GM23248 (cell line): ENCODE results near the gene ZNF554. TPM values are rescaled to one million over a fixed set of nuclear protein-coding genes. Genes with fewer than 3 reads are reported as not detected.

Experiments
- DNase-seq: peaks from one replicate; pipeline ENCODE4 v3.0.0-alpha.2; 2015
- H2AFZ ChIP-seq: fragments of 200-600 bp; sonication (generic); 2 replicates; pipeline ENCODE4 v1.6.1; 2016; ENCODE audit warnings: antibody characterized with exemption
- H3F3A ChIP-seq: fragments of 200-600 bp; sonication (generic); 2 replicates; pipeline ENCODE4 v1.6.1; 2016; ENCODE audit warnings: mild to moderate bottlenecking, antibody characterized with exemption, mixed run types; ENCODE audit not compliant: insufficient read depth
- H3K27ac ChIP-seq: fragments of 200-600 bp; sonication (generic); 2 replicates; pipeline ENCODE4 v1.5.1; 2016; ENCODE audit warnings: mild to moderate bottlenecking
- H3K27me3 ChIP-seq: fragments of 200-600 bp; sonication (generic); replicated peaks from 2 replicates; pipeline ENCODE4 v1.6.1; 2016; ENCODE audit warnings: mild to moderate bottlenecking; ENCODE audit not compliant: insufficient read depth
- H3K36me3 ChIP-seq: fragments of 200-600 bp; sonication (generic); 2 replicates; pipeline ENCODE4 v1.6.1; 2016; ENCODE audit warnings: low read depth, mild to moderate bottlenecking
- H3K4me1 ChIP-seq: fragments of 200-600 bp; sonication (generic); 2 replicates; pipeline ENCODE4 v1.6.1; 2016; ENCODE audit warnings: mild to moderate bottlenecking; ENCODE audit not compliant: insufficient read depth
- H3K4me2 ChIP-seq: fragments of 200-600 bp; sonication (generic); one replicate; pipeline ENCODE4 v1.6.1; 2016; ENCODE audit warnings: mild to moderate bottlenecking; ENCODE audit not compliant: unreplicated experiment
- H3K4me3 ChIP-seq: fragments of 200-600 bp; sonication (generic); 2 replicates; pipeline ENCODE4 v1.5.1; 2016; ENCODE audit warnings: mild to moderate bottlenecking
- H3K79me2 ChIP-seq: fragments of 200-600 bp; sonication (generic); 2 replicates; pipeline ENCODE4 v1.6.1; 2016; ENCODE audit warnings: mild to moderate bottlenecking; ENCODE audit not compliant: insufficient read depth
- H3K9ac ChIP-seq: fragments of 200-600 bp; sonication (generic); 2 replicates; pipeline ENCODE4 v1.6.1; 2016; ENCODE audit warnings: mild to moderate bottlenecking
- H3K9me2 ChIP-seq: fragments of 200-600 bp; sonication (generic); 2 replicates; pipeline ENCODE4 v1.6.1; 2016; ENCODE audit warnings: mixed run types, mild to moderate bottlenecking, moderate library complexity; ENCODE audit not compliant: insufficient read depth
- H3K9me3 ChIP-seq: fragments of 200-600 bp; sonication (generic); one replicate; pipeline ENCODE4 v1.6.1; 2017; ENCODE audit warnings: low read depth
- H4K20me1 ChIP-seq: fragments of 200-600 bp; sonication (generic); 2 replicates; pipeline ENCODE4 v1.6.0; 2016; ENCODE audit not compliant: insufficient read depth
- EZH2 ChIP-seq: fragments of 200-600 bp; sonication (generic); IDR thresholded peaks from 2 replicates; pipeline ENCODE4 v1.6.1; 2018; ENCODE audit warnings: antibody characterized with exemption, mild to moderate bottlenecking; ENCODE audit not compliant: insufficient read depth, poor library complexity, severe bottlenecking
- EZH2phosphoT487 ChIP-seq: fragments of 200-600 bp; sonication (generic); IDR thresholded peaks from 2 replicates; pipeline ENCODE4 v1.6.1; 2018; ENCODE audit warnings: antibody characterized with exemption, moderate library complexity, mild to moderate bottlenecking, low read depth; ENCODE audit not compliant: insufficient read depth
- WGBS, 2 experiments: methylation state at CpG; one replicate each; pipeline ENCODE4 v1.1.6; 2015 to 2017; ENCODE audit warnings: low lambda C conversion rate in 2 of 2, low coverage in 1 of 2; ENCODE audit errors: missing lambda C conversion rate in 2 of 2; 5-methylcytosine and 5-hydroxymethylcytosine counted together
- in situ Hi-C: fragments of 300-500 bp; cut with MboI; formaldehyde crosslinking; loops from 2 replicates; pipeline ENCODE4 v1.15.0; 2020
- polyA plus RNA-seq: library from polyadenylated mRNA; unstranded; fragments of >200 nt; fragmentation: Nextera tagmentation; extraction: Ambion mirVana; gene quantifications from 2 replicates; pipeline ENCODE4 v1.2.1, GENCODE V29; 2016
- total RNA-seq: library from RNA; depleted of rRNA; stranded (reverse); fragments of >200 nt; shearing (Covaris generic); gene quantifications from 2 replicates; pipeline ENCODE4 v1.2.3, GENCODE V29; 2014

ZNF554 gene
- total and polyA plus RNA-seq, 2 experiments from 2014 or later = 1.4 to 2.9 TPM

GRCh38 chr19:2812414-2813234, 7.0 kb upstream of the ZNF554 start:
- Histone ChIP-seq H2AFZ (no peak overlapping the region), H4K20me1 (no peaks in the 10 kb centered on the region), H3K4me1 (no peaks in the 10 kb centered on the region), H3K27ac (no peak overlapping the region), H3K9me3 (no peaks in the 10 kb centered on the region), H3K27me3 (no peaks in the 10 kb centered on the region), H3K36me3 (no peaks in the 10 kb centered on the region; the same call in 1 of the 2 replicates), H3K4me2 (no peak overlapping the region), H3K9ac (no peak overlapping the region), H3K79me2 (no peaks in the 10 kb centered on the region), H3F3A (no peaks in the 10 kb centered on the region), H3K4me3 (no peak overlapping the region), H3K9me2 (no peaks in the 10 kb centered on the region)
- no peak for DNase-seq
- in situ Hi-C loops = no loop called here
- TF ChIP-seq EZH2 = no peak
- TF ChIP-seq EZH2phosphoT487 = no peak
- 94 to 95% methylated on average over 30 to 32 of the region's 37 CpGs for WGBS, 2 experiments

- Histone ChIP-seq H3F3A (no peaks in the 10 kb centered on the region), H3K4me3 (no peak overlapping the region), H2AFZ (no peak overlapping the region), H3K9me2 (no peaks in the 10 kb centered on the region), H3K4me2 (no peak overlapping the region), H3K27ac (no peak overlapping the region), H3K79me2 (no peaks in the 10 kb centered on the region), H3K4me1 (no peaks in the 10 kb centered on the region), H3K9me3 (no peaks in the 10 kb centered on the region), H3K36me3 (no peaks in the 10 kb centered on the region; the same call in 1 of the 2 replicates), H3K9ac (no peak overlapping the region), H4K20me1 (no peaks in the 10 kb centered on the region), H3K27me3 (no peaks in the 10 kb centered on the region)
- TF ChIP-seq EZH2phosphoT487 (no peak), EZH2 (no peak)
- 89 to 90% methylated on average over 29 to 33 of the region's 35 CpGs for WGBS, 2 experiments
- no peak for DNase-seq
- in situ Hi-C loops = no loop called here
Observed at GRCh38 chr19:2813235-2814160, 6.2 kb upstream of the ZNF554 start.

- H3K9me3 ChIP-seq = no peaks in the 10 kb centered on the region
- TF ChIP-seq EZH2phosphoT487 = no peak
- TF ChIP-seq EZH2 = no peak
- no peaks in the 10 kb centered on the region for H3F3A ChIP-seq
- no peak overlapping the region for H2AFZ ChIP-seq
- no peaks in the 10 kb centered on the region for H3K4me1 ChIP-seq
- no peak overlapping the region for H3K27ac ChIP-seq
- no peaks in the 10 kb centered on the region for H3K79me2 ChIP-seq
- in situ Hi-C loops = no loop called here
- H3K9ac ChIP-seq = no peak overlapping the region
- no peaks in the 10 kb centered on the region for H3K27me3 ChIP-seq
- no peaks in the 10 kb centered on the region for H3K9me2 ChIP-seq
- 86 to 90% methylated on average over 11 of the region's 11 CpGs for WGBS, 2 experiments
- H4K20me1 ChIP-seq = no peaks in the 10 kb centered on the region
- H3K4me2 ChIP-seq = no peak overlapping the region
- no peak overlapping the region for H3K4me3 ChIP-seq
- no peaks in the 10 kb centered on the region for H3K36me3 ChIP-seq
- no peak for DNase-seq
Observed at GRCh38 chr19:2814426-2814825, 5.2 kb upstream of the ZNF554 start.

GRCh38 chr19:2815191-2815614, 4.5 kb upstream of the ZNF554 start:
- WGBS, 2 experiments = 79 to 82% methylated on average over 10 to 13 of the region's 13 CpGs

More at GRCh38 chr19:2815191-2815614, 4.5 kb upstream of the ZNF554 start:
- in situ Hi-C loops = no loop called here
- Histone ChIP-seq H3K4me1 (no peaks in the 10 kb centered on the region), H3F3A (no peaks in the 10 kb centered on the region), H3K4me2 (no peak overlapping the region), H3K9ac (no peak overlapping the region), H3K27ac (no peak overlapping the region), H3K4me3 (no peak overlapping the region), H3K36me3 (no peaks in the 10 kb centered on the region), H2AFZ (no peak overlapping the region), H4K20me1 (no peaks in the 10 kb centered on the region), H3K27me3 (no peaks in the 10 kb centered on the region), H3K79me2 (no peaks in the 10 kb centered on the region), H3K9me3 (no peaks in the 10 kb centered on the region), H3K9me2 (no peaks in the 10 kb centered on the region)
- DNase-seq = no peak
- TF ChIP-seq EZH2 (no peak), EZH2phosphoT487 (no peak)
